GM13977 (cell line): Measurements from ENCODE around the gene MAPRE2.
"Not testable (repeated sequence)": the region's sequence is repeated elsewhere in the genome, so short reads cannot be mapped to it uniquely, and the experiment has no call there.

Experiments
- DNase-seq: peaks from one replicate; pipeline ENCODE4 v3.0.0; 2012; ENCODE audit warnings: low spot score
- in situ Hi-C: fragments of 300-500 bp; cut with MboI; formaldehyde crosslinking; loops from one replicate; pipeline ENCODE4 v1.12.0; 2022; ENCODE audit warnings: low sequenced_read_pairs, low pct_unique_long_range_greater_than_20kb, mixed read lengths, inconsistent platforms; ENCODE audit not compliant: unreplicated experiment
- TF ChIP-seq, protein P1 (sequence below): IDR thresholded peaks from 2 replicates; pipeline ENCODE4 v1.5.1; 2012; ENCODE audit warnings: mild to moderate bottlenecking, control low read depth; ENCODE audit not compliant: insufficient read depth; ENCODE audit errors: extremely low read depth, missing control alignments

MAPRE2 gene

DNA sequence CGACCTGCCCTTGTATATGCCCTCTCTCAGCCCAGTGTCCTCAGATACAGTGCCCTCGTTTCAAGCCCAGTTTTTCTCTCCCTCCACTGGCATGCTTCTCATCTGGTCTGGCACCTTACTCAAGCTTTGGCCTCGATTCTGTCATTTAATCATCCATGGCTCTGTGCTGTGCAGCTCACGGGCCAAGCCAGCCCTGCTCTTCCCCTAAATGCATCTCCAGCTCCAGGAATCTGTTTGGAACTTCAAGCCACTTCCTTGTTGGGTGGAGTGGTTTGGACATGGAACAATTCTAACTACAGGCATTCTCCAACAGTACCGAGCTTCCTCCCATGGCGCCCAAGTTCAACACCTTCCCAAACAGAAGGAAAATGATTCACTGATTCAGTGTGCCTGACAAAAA is 122.9 kb downstream of the MAPRE2 start:
- no peak for DNase-seq
- TF ChIP-seq, protein P1, sequence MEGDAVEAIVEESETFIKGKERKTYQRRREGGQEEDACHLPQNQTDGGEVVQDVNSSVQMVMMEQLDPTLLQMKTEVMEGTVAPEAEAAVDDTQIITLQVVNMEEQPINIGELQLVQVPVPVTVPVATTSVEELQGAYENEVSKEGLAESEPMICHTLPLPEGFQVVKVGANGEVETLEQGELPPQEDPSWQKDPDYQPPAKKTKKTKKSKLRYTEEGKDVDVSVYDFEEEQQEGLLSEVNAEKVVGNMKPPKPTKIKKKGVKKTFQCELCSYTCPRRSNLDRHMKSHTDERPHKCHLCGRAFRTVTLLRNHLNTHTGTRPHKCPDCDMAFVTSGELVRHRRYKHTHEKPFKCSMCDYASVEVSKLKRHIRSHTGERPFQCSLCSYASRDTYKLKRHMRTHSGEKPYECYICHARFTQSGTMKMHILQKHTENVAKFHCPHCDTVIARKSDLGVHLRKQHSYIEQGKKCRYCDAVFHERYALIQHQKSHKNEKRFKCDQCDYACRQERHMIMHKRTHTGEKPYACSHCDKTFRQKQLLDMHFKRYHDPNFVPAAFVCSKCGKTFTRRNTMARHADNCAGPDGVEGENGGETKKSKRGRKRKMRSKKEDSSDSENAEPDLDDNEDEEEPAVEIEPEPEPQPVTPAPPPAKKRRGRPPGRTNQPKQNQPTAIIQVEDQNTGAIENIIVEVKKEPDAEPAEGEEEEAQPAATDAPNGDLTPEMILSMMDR = no peak
- in situ Hi-C loops = no loop called here

DNA sequence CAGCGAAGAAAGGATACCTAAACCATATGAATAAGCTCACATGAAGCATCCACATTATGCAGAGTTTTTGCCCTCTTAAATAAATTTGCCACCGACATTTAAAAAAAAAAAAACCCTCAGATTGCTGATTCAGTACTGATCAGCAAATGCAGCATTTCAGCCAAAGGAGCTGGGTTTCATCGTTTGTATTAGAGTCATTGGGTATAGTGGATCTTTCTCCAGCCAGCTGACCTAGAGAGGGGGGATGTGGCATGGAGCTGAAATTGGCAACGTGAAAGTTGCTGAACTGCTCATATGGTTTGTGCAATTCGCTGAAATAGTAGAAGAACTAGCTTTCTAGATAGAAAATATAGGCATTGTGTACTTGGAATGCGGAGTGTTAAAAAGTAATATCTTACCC is 126.1 kb downstream of the MAPRE2 start:
- in situ Hi-C loops = no loop called here
- no peak for DNase-seq

DNA sequence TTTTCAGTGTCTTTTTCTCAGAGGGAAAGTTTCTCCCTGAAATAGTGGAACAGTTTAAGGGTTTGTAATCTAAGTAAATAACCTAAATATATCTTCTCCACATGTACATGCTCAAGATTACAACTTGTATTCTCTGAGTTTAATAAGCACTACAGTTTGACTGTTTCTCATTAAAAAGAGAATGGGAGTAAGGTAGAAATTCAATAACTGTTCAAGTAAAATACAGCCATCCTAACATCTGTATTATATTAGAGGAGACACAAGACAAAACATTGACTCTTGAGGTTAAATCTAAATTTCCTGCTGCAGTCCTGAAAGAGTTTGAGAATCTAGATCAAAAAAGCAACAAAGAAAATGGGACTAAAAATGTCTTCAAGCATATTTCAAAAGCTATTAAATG is 126.6 kb downstream of the MAPRE2 start:
- TF ChIP-seq, protein P1 = no peak
- DNase-seq = no peak
- in situ Hi-C loops = no loop called here

More for the DNA sequence above, 126.1 kb downstream of the MAPRE2 start:
- TF ChIP-seq, protein P1 = no peak

DNA sequence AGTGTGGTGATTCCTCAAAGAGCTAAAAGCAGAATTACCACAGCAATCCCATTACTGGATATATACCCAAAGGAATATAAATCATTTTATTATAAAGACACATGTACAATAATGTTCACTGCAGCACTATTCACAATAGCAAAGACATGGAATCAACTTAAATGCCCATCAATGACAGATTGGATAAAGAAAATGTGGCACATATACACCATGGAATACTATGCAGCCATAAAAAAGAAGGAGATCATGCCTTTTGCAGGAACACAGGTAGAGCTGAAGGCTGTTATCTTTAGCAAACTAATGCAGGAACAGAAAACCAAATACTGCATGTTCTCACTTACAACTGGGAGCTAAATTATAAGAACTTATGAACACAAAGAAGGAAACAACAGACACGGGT is 129.1 kb downstream of the MAPRE2 start:
- in situ Hi-C loops, DNase-seq: not testable (repeated sequence)

DNA sequence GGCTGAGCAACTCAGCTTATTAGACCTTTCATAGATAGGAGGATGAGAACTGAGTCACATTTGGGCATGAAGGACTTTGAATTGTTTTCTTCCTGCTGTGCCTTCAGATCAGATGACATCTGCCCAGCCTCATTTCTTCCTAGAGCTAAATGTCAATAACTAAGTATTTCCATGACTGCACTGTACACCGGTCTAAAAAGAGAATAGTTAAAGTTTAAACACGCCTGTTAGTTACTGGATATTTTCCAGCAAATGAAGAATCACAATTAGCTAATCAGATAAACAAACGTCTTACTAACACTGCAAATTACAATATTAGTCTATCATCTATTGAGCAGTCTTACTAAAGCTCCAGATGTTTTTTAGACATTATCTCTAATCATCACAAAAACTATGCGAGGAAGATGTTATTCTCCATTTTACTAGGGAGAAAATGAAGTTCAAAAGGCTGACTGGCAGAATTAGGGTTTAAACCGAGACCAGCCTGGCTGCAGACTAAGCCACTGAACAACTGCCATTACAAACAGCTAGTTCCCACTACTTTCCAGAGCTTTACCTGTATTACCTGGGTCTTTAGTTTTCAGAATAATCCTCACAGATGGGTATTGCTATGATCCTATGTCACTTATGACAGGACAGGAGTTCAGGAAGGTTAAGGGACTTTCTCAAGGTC is 130.2 kb downstream of the MAPRE2 start:
- no peak for DNase-seq
- in situ Hi-C loops = no loop called here

DNA sequence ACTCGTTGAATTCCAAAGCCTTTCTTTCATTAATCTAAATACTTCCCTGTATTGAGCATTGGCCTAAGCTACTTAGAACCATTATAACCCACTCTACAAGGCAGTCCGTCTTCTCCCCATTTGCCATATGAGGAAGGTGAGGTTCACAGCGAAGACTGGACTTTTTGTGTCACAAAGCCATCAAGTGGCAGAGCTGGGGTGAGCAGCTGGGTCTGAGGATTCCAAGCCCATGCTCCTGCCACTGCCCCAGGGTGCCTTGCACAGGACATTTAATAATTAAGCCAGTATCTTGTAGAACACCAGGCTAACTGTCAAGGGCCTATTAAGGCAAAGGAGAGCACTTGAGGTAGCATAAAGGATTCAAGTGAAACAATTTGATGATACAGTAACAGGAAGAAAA is 130.8 kb downstream of the MAPRE2 start:
- in situ Hi-C loops = no loop called here
- no peak for DNase-seq
- TF ChIP-seq, protein P1 = no peak

More for the DNA sequence above, 130.2 kb downstream of the MAPRE2 start:
- TF ChIP-seq, protein P1 = no peak

DNA sequence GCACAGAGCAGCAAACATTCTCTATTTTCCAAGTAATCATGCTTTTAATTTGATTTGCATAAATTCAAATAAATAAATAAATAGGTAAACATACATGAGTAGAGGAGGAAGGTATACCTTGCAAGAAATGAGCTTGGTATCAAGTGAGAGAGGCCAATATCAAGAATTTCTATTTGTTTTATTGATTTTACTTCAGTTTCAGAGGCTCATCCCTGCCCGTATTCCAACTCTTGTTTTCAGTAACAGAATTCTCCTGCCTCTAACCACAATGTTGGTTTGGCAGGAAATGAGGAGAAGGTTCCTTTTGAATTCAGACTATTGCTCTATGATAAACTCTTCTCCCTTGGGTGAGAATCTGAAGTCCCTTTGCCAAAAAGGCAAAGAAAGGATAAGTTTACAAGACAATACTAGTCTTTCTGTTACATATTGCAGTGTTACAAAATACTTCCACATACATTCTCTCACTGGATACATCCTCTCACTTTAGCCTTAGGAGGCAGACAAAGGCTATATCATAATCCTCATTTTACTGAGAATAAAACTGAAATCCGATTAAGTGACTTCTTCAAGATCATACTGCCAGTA is 131.3 kb downstream of the MAPRE2 start:
- TF ChIP-seq, protein P1 = no peak
- no peak for DNase-seq
- in situ Hi-C loops = no loop called here
